Ishikawa (cell line): ENCODE results near the gene SRRM1.

Experiments used
- CREB1 ChIP-seq: IDR thresholded peaks from 2 replicates; pipeline ENCODE4 v1.6.1; 2012; ENCODE audit warnings: low read depth
- NFIC ChIP-seq: IDR thresholded peaks from 2 replicates; pipeline ENCODE4 v1.6.1; 2012
- TAF1 ChIP-seq: IDR thresholded peaks from 2 replicates; pipeline ENCODE4 v1.6.1; 2012; ENCODE audit warnings: low read depth, mild to moderate bottlenecking
- ZBTB7A ChIP-seq: IDR thresholded peaks from 2 replicates; pipeline ENCODE4 v1.6.1; 2012; ENCODE audit warnings: low read depth
- TF ChIP-seq, protein P1 (sequence below): IDR thresholded peaks from 2 replicates; pipeline ENCODE4 v1.6.1; 2012

- TF ChIP-seq, protein P1, sequence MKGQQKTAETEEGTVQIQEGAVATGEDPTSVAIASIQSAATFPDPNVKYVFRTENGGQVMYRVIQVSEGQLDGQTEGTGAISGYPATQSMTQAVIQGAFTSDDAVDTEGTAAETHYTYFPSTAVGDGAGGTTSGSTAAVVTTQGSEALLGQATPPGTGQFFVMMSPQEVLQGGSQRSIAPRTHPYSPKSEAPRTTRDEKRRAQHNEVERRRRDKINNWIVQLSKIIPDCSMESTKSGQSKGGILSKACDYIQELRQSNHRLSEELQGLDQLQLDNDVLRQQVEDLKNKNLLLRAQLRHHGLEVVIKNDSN, result no peak
- TF ChIP-seq CREB1 (no peak), NFIC (no peak), TAF1 (no peak), ZBTB7A (no peak)
These were observed 61.5 kb downstream of the SRRM1 start for GRCh38 chr1:24704411-24705259.
